H9 (cell line): ENCODE data around the gene SOX12. TPM values are rescaled to one million over a fixed set of nuclear protein-coding genes. Genes with fewer than 3 reads are reported as not detected.
A peak's percentile ranks its signal among the peaks of the same experiment; 100 is the strongest.

Experiments
- DNase-seq: peaks from one replicate; pipeline ENCODE4 v3.0.0-alpha.2; 2017
- H2AFZ ChIP-seq: one replicate; pipeline ENCODE4 v1.6.1; 2013; ENCODE audit warnings: mild to moderate bottlenecking, low read length, control low read depth, moderate library complexity
- H2AK5ac ChIP-seq: 2 replicates; pipeline ENCODE4 v1.6.1; 2013; ENCODE audit warnings: low read length, control low read depth, mixed read lengths; ENCODE audit not compliant: insufficient read length
- H2BK120ac ChIP-seq: one replicate; pipeline ENCODE4 v1.6.1; 2013; ENCODE audit warnings: low read depth, mild to moderate bottlenecking, low read length, control low read depth, inconsistent platforms; ENCODE audit not compliant: poor library complexity, severe bottlenecking
- H2BK12ac ChIP-seq: 2 replicates; pipeline ENCODE4 v1.6.1; 2013; ENCODE audit warnings: low read length, control low read depth, mixed read lengths, low read depth; ENCODE audit not compliant: insufficient read length
- H2BK15ac ChIP-seq: 2 replicates; pipeline ENCODE4 v1.6.1; 2013; ENCODE audit warnings: low read depth, low read length, control low read depth
- H2BK20ac ChIP-seq: one replicate; pipeline ENCODE4 v1.6.1; 2013; ENCODE audit warnings: low read depth, mild to moderate bottlenecking, low read length, control low read depth, inconsistent platforms; ENCODE audit not compliant: poor library complexity, severe bottlenecking
- H2BK5ac ChIP-seq: 2 replicates; pipeline ENCODE4 v1.6.1; 2013; ENCODE audit warnings: low read length, control low read depth, mixed read lengths; ENCODE audit not compliant: insufficient read length
- H3K14ac ChIP-seq: 2 replicates; pipeline ENCODE4 v1.6.1; 2013; ENCODE audit warnings: low read length, control low read depth; ENCODE audit not compliant: insufficient read depth
- H3K18ac ChIP-seq: 2 replicates; pipeline ENCODE4 v1.6.1; 2013; ENCODE audit warnings: low read depth, mild to moderate bottlenecking, mixed read lengths, low read length, control low read depth; ENCODE audit not compliant: insufficient read length
- H3K23ac ChIP-seq: 2 replicates; pipeline ENCODE4 v1.6.1; 2013; ENCODE audit warnings: low read length, control low read depth, mixed read lengths, low read depth; ENCODE audit not compliant: insufficient read length
- H3K23me2 ChIP-seq: 2 replicates; pipeline ENCODE4 v1.6.1; 2013; ENCODE audit warnings: low read depth, mild to moderate bottlenecking, mixed read lengths, low read length, control low read depth; ENCODE audit not compliant: insufficient read length, poor library complexity, severe bottlenecking
- H3K27ac ChIP-seq: 2 replicates; pipeline ENCODE4 v1.5.1; 2013; ENCODE audit warnings: low read length, control low read depth, mixed read lengths, low read depth; ENCODE audit not compliant: insufficient read length
- H3K27me3 ChIP-seq: 2 replicates; pipeline ENCODE4 v1.6.1; 2013; ENCODE audit warnings: low read length, control low read depth, inconsistent platforms; ENCODE audit not compliant: insufficient read depth
- H3K4ac ChIP-seq: 2 replicates; pipeline ENCODE4 v1.6.1; 2013; ENCODE audit warnings: low read depth, mild to moderate bottlenecking, control low read depth, inconsistent platforms, low read length, moderate library complexity
- H3K4me1 ChIP-seq: 2 replicates; pipeline ENCODE4 v1.6.1; 2013; ENCODE audit warnings: low read length, control low read depth, inconsistent platforms; ENCODE audit not compliant: insufficient read depth
- H3K4me2 ChIP-seq: 2 replicates; pipeline ENCODE4 v1.6.1; 2013; ENCODE audit warnings: low read length, control low read depth, mixed read lengths; ENCODE audit not compliant: insufficient read length, insufficient read depth
- H3K56ac ChIP-seq: 2 replicates; pipeline ENCODE4 v1.6.1; 2013; ENCODE audit warnings: low read depth, mild to moderate bottlenecking, mixed read lengths, low read length, control low read depth; ENCODE audit not compliant: insufficient read length
- H3K79me1 ChIP-seq: 2 replicates; pipeline ENCODE4 v1.6.1; 2013; ENCODE audit warnings: low read depth, mild to moderate bottlenecking, moderate library complexity, low read length, control low read depth, inconsistent platforms; ENCODE audit not compliant: insufficient read depth, poor library complexity, severe bottlenecking
- H3K79me2 ChIP-seq: 2 replicates; pipeline ENCODE4 v1.6.1; 2013; ENCODE audit warnings: low read length, control low read depth, inconsistent platforms; ENCODE audit not compliant: insufficient read depth
- H3K9ac ChIP-seq: 2 replicates; pipeline ENCODE4 v1.6.1; 2013; ENCODE audit warnings: low read length, control low read depth, mixed read lengths; ENCODE audit not compliant: insufficient read length; ENCODE audit errors: extremely low read depth
- H3K9me3 ChIP-seq: one replicate; pipeline ENCODE4 v1.6.1; 2013; ENCODE audit warnings: low read depth, low read length, inconsistent platforms; ENCODE audit not compliant: control insufficient read depth
- H3T11ph ChIP-seq: one replicate; pipeline ENCODE4 v1.6.1; 2013; ENCODE audit warnings: mild to moderate bottlenecking, low read length, control low read depth, inconsistent platforms
- H4K20me1 ChIP-seq: one replicate; pipeline ENCODE4 v1.6.1; 2013; ENCODE audit not compliant: control insufficient read depth, insufficient read length, insufficient read depth
- H4K5ac ChIP-seq: 2 replicates; pipeline ENCODE4 v1.6.1; 2013; ENCODE audit warnings: low read depth, mild to moderate bottlenecking, mixed read lengths, low read length, control low read depth; ENCODE audit not compliant: insufficient read length
- H4K8ac ChIP-seq: replicated peaks from 2 replicates; pipeline ENCODE4 v1.6.1; 2013; ENCODE audit warnings: low read length, control low read depth, mixed read lengths, low read depth; ENCODE audit not compliant: insufficient read length
- H4K91ac ChIP-seq: 2 replicates; pipeline ENCODE4 v1.6.1; 2013; ENCODE audit warnings: low read depth, mild to moderate bottlenecking, moderate library complexity, mixed read lengths, low read length, control low read depth; ENCODE audit not compliant: insufficient read length
- H3K27ac Mint-ChIP-seq, 3 experiments: 2 replicates in 2 of 3; 3 replicates in 1 of 3; pipeline ENCODE4 v1.8.0; 2020 to 2021; ENCODE audit warnings: mixed read lengths in 3 of 3, mild to moderate bottlenecking in 1 of 3, moderate library complexity in 1 of 3
- H3K27me3 Mint-ChIP-seq: 2 replicates; pipeline ENCODE4 v1.8.0; 2021; ENCODE audit warnings: low read depth, mild to moderate bottlenecking, moderate library complexity, mixed read lengths
- H3K36me3 Mint-ChIP-seq, 3 experiments: 2 replicates in 2 of 3; 3 replicates in 1 of 3; pipeline ENCODE4 v1.8.0; 2020 to 2021; ENCODE audit warnings: low read depth in 3 of 3, mixed read lengths in 3 of 3; ENCODE audit not compliant: insufficient read depth in 1 of 3
- H3K4me1 Mint-ChIP-seq, 2 experiments: 2 replicates each; pipeline ENCODE4 v1.8.0; 2020; ENCODE audit warnings: mixed read lengths in 2 of 2
- H3K4me3 Mint-ChIP-seq, 2 experiments: 2 replicates in 1 of 2; 3 replicates in 1 of 2; pipeline ENCODE4 v1.8.0; 2020 to 2021; ENCODE audit warnings: mild to moderate bottlenecking in 2 of 2, mixed read lengths in 2 of 2, moderate library complexity in 1 of 2
- H3K9me3 Mint-ChIP-seq, 2 experiments: 2 replicates in 1 of 2; 3 replicates in 1 of 2; pipeline ENCODE4 v1.8.0; 2020; ENCODE audit warnings: mild to moderate bottlenecking in 2 of 2, mixed read lengths in 2 of 2, moderate library complexity in 1 of 2
- CTCF ChIP-seq: fragments of 200-600 bp; sonication (generic); conservative IDR thresholded peaks from 3 replicates; pipeline ENCODE4 v1.8.0; 2021; ENCODE audit warnings: antibody characterized with exemption, mild to moderate bottlenecking
- WGBS: extraction: QIAGEN DNeasy Blood & Tissue Kit; methylation state at CpG from one replicate; pipeline ENCODE4 v1.1.7; 2013; ENCODE audit warnings: missing lambda C conversion rate, low lambda C conversion rate, mixed read lengths; ENCODE audit not compliant: insufficient read length; ENCODE audit errors: extremely low coverage; 5-methylcytosine and 5-hydroxymethylcytosine counted together
- total RNA-seq: library from RNA; stranded (reverse); gene quantifications from 2 replicates; pipeline ENCODE4 v1.2.1, GENCODE V29; 2021

Gene SOX12
- total RNA-seq, 1 experiment from 2014 or later = 54.4 TPM

DNA sequence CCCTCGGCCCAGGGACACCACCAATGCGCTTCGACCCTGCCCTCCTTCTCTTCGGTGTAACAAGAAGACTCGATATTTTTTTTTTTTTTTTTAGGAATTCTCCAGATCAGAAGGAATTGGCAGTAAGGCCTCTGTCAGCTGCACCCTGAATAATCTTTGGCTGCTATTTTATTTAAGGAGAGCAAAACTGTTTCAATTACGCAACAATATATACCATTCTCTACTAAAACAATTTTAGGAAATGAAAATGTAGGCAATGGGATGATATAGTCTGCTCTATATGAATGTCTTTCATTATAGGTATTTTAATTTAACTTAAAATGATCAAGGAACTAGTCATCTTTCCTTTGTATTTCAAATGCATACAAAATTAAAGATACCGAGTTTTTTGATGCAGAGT is 14.7 kb upstream of the SOX12 start:
- H3K18ac ChIP-seq = no peak overlapping the region
- Mint-ChIP-seq H3K9me3 (no peaks in the 10 kb centered on the region), H3K36me3 (no peaks in the 10 kb centered on the region; a peak in 1 of 7 replicates), H3K27ac (peak overlapping the region in 1 of 3 experiments; percentile 77; a peak in 2 of 7 replicates), H3K27me3 (peaks cover 4% of the 10 kb centered on the region; the same call in 1 of the 2 replicates), H3K4me3 (peak overlapping the region in 1 of 2 experiments; percentile 85; a peak in 3 of 5 replicates), H3K4me1 (peaks cover 24 to 28% of the 10 kb centered on the region in 2 experiments)
- H2BK5ac ChIP-seq = no peak overlapping the region
- no peak overlapping the region for H2BK120ac ChIP-seq
- no peaks in the 10 kb centered on the region for H3K79me1 ChIP-seq
- no peak overlapping the region for H4K8ac ChIP-seq
- peaks cover 9% of the 10 kb centered on the region for H3K23me2 ChIP-seq
- H2BK12ac ChIP-seq = no peak overlapping the region
- TF ChIP-seq CTCF = no peak
- no peak overlapping the region for H3K23ac ChIP-seq
- H4K5ac ChIP-seq = no peak overlapping the region
- no peak overlapping the region for H2BK20ac ChIP-seq
- no peak overlapping the region for H2BK15ac ChIP-seq
- H3K14ac ChIP-seq = no peak overlapping the region
- H3K9me3 ChIP-seq = no peaks in the 10 kb centered on the region
- no peaks in the 10 kb centered on the region for H3K27me3 ChIP-seq
- no peak overlapping the region for H3K56ac ChIP-seq
- no peaks in the 10 kb centered on the region for H3K79me2 ChIP-seq
- no peak overlapping the region for H3K9ac ChIP-seq
- no CpG with 5 or more reads among the region's 7 CpGs for WGBS
- no peak overlapping the region for H2AFZ ChIP-seq
- H3K4me1 ChIP-seq = no peaks in the 10 kb centered on the region; the same call in 1 of the 2 replicates
- no peak overlapping the region for H3T11ph ChIP-seq
- no peak overlapping the region for H2AK5ac ChIP-seq
- H3K4me2 ChIP-seq = no peak overlapping the region
- no peak overlapping the region for H3K4ac ChIP-seq
- no peak overlapping the region for H3K27ac ChIP-seq
- DNase-seq = no peak
- H4K91ac ChIP-seq = no peak overlapping the region
- H4K20me1 ChIP-seq = no peaks in the 10 kb centered on the region
